T-helper 2 cell (primary cell): ENCODE data around the gene EFCAB10.
A peak's percentile ranks its signal among the peaks of the same experiment; 100 is the strongest.
"Not testable (repeated sequence)": the region's sequence is repeated elsewhere in the genome, so short reads cannot be mapped to it uniquely, and the experiment has no call there.

Source experiments
- DNase-seq, 5 experiments: peaks; one replicate each; pipeline versions ENCODE4 v3.0.0 to v3.0.0-alpha.2; 2012 to 2022

EFCAB10 gene

GRCh38 chr7:105530126-105530525 lies 51.2 kb downstream of the EFCAB10 start:
- DNase-seq, result no peak

DNA sequence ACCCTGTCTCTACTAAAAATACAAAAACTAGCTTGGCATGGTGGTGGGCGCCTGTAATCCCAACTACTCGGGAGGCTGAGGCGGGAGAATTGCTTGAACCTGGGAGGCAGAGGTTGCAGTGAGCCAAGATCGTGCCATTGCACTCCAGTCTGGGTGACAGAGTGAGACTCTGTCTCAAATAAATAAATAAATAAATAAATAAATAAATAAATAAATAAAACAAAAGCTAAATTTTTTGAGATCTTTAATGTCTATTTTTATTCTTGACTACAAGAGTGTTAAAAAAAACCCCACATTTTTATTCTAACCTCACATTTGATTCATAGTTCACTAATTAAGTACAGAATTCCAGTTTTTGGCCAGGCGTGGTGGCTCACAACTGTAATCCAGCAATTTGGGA lies 53.6 kb downstream of the EFCAB10 start:
- DNase-seq, result not testable (repeated sequence)

DNA sequence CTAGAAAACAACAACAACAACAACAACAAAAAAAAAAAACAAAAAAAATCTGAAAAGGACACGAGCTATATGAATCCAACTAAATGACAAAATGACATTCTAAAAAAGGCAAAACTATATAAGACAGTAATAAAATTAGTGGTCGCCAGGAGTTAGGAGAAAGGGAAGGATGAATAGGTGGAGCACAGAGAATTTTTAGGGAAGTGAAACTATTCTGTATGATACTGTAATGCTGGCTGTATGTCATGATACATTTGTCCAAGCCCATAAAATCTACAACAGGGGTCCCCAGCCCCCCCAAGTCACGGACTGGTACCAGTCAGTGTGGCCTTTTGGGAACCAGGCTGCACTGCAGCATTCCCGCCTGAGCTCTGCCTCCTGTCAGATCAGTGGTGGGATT lies 56.5 kb downstream of the EFCAB10 start:
- DNase-seq, result no peak

- DNase-seq, result not testable (repeated sequence)
Measured at GRCh38 chr7:105524423-105524822, 56.9 kb downstream of the EFCAB10 start.

GRCh38 chr7:105521717-105522463 lies 59.4 kb downstream of the EFCAB10 start, which contains the start of gene PUS7:
Gene PUS7, minus strand, starts transcription at chr7:105522271. Its CDS starts 13,759 bp downstream, at chr7:105508512.
- peak; percentile 53 to 89 (median 67) for DNase-seq

DNA sequence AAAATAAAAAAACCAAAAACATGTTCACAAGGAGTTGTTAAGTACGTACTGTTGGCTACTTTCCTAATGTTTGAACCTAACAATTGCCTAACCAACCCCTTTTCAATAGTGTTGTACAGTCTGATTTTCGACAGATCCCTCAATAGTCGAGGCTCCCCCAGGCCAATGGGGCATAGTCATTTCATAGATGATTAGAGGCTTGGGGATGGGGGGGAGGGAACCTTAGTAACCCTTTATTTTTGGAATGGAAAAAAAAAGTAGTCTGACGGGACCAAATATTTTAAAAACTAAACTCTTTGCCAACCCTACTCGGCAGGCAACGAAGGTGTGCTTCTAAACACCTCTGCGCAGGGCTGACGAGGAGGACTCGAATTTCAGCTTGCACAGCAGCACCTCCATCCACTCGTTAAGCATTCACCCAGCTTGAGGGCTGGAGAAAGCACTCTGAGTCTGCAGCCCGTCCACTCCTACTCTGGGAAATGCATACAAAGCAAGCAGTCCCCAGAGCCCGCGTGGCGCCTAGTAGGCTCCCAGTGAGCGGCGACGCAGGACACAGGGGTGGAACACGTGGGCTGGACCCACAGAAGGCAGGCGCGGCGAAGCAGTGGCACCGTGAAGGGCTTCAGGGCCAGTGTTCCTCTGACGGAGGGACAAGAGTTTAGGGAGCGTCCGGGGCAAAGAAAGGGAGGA lies 60.1 kb downstream of the EFCAB10 start:
- peak; percentile 6 to 64 (median 16) for DNase-seq

GRCh38 chr7:105520620-105521019 lies 60.7 kb downstream of the EFCAB10 start:
- not testable (repeated sequence) for DNase-seq

DNA sequence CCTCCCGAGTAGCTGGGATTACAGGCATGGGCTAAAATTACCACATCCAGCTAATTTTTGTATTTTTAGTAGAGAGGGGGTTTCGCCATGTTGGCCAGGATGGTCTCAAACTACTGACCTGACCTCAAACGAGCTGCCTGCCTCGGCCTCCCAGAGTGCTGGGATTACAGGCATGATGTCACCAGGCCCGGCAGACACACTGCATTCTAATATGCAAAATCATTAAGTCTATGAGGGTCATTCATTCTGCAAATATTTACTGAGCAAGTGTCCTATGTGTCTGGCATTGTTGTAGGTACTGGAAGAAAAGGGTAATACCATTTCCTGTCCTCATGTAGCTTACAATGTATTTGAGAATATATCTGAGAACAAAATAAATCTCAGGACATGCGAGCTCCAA lies 61.9 kb downstream of the EFCAB10 start:
- DNase-seq, result no peak

DNA sequence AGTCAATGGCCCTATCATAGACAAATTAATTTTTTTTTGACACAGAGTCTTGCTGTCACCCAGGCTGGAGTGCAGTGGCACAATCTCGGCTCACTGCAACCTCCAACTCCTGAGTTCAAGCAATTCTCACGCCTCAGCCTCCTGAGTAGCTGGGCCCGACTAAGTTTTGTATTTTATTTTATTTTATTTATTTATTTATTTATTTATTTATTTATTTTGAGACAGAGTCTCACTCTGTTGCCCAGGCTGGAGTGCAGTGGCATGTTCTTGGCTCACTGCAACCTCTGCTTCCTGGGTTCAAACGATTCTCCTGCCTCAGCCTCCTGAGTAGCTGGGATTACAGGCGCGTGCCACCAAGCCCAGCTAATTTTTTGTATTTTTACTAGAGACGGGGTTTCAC lies 65.7 kb downstream of the EFCAB10 start:
- not testable (repeated sequence) for DNase-seq
